Tongue (tissue), 2 donors: ENCODE data around the gene DPP7. TPM values are rescaled to one million over a fixed set of nuclear protein-coding genes. Genes with fewer than 3 reads are reported as not detected.

Source experiments
- DNase-seq: peaks from one replicate; pipeline ENCODE4 v3.0.0-alpha.2; 2015
- total RNA-seq: library from RNA; depleted of rRNA; stranded (reverse); fragments of >200 nt; gene quantifications from one replicate; pipeline ENCODE4 v1.2.3, GENCODE V29; 2014

DPP7 gene
- total RNA-seq, result 22.8 TPM

DNA sequence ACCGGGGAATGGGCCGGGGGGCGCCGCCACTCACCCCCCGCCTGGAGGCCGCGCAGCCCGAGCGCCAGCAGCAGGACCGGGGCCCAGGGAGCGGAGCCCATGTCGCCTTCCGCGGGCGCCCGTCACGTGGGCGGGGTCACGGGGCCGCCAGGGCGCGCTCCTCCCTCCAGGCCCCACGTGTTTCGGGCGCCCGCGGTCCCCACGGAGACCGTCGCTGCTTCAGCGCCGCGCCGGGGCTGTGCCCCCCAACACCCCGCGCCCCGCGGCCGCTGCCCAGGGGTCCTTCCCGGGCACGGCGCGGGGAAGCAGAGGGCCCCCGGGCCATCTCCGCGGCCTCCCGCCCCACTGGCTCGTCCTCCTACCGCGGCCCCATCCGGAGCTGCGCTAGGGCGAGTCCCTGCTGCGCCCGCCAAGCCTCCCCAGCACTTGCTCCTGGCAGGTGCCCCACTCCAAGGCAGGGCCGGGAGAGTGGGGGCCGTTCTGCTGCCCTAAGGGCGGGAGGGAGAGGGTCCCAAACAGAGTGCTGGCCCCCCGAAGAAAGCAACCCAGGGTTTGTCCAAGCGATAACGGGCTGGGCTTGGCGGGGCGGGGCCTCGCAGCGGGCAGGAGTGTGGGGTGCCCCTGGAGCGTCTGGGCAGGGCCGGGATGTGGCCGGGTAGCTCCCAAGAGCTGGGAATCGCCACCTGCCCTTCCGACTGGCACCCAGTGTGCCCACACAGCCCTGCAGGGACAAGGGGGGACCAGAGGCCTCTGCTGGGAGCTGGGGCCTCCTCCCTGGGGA is at the start of gene DPP7:
Gene DPP7 (minus strand): TSS at position 121 of the 781 bp plus-strand sequence. CDS start 20 bp downstream, at position 101.
- peak; percentile 57 for DNase-seq

DNA sequence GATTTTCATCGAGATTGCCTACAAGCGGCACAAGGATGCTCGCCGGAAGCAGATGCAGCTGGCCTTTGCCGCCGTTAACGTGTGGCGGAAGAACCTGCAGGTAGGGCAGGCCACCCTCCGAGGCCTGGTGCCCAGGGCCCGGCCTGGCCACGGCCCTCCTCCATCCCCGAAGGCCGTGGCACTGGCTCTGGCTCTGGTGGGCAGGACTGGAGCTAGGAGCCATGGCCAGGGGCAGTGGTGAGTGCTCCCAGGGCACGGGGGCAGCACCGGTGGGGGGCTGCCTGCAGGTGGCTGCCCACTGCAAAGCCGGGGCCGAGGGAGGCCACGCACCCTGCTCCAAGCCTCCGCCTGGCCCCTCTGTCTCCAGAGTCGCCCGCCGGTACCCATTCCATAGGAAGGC is 49.3 kb upstream of the DPP7 start:
- DNase-seq, result no peak

DNA sequence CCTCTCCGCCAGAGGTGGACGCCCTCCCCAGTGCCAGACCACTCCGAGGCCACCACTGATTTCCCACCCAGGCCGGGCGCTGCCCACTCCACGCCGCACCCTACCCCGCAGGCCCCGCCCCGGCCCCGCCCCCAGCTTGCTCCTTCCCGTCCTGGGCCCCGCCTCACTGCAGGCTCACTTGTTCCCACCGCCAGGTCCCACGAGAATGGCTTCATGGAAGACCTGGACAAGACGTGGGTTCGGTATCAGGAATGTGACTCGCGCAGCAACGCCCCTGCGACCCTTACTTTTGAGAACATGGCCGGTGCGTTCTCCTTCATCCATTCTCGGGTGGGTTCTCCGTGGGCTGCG is 48.8 kb upstream of the DPP7 start:
- no peak for DNase-seq

DNA sequence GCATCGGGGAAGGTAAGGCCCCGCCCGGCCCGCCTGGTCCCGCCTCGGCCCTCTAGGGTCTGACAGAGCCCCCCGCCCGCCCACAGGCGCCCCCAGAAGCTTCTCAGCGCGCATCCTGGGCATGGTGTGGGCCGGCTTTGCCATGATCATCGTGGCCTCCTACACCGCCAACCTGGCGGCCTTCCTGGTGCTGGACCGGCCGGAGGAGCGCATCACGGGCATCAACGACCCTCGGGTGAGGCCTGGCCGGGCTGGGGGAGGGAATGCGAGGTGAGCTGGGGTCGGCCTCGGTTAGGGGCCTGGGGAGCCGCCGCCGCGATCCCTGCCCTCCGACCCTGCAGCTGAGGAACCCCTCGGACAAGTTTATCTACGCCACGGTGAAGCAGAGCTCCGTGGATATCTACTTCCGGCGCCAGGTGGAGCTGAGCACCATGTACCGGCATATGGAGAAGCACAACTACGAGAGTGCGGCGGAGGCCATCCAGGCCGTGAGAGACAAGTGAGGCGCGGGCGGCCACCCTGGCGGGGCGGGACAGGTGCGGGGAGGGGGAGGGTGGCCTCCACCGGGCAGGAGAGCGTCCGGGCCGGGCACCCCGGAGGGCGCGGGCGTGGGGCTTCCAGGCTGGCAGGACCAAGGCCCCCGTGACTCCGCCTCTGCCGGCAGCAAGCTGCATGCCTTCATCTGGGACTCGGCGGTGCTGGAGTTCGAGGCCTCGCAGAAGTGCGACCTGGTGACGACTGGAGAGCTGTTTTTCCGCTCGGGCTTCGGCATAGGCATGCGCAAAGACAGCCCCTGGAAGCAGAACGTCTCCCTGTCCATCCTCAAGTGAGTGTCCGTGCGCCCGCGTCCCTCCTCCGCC is 48.2 kb upstream of the DPP7 start:
- no peak for DNase-seq

DNA sequence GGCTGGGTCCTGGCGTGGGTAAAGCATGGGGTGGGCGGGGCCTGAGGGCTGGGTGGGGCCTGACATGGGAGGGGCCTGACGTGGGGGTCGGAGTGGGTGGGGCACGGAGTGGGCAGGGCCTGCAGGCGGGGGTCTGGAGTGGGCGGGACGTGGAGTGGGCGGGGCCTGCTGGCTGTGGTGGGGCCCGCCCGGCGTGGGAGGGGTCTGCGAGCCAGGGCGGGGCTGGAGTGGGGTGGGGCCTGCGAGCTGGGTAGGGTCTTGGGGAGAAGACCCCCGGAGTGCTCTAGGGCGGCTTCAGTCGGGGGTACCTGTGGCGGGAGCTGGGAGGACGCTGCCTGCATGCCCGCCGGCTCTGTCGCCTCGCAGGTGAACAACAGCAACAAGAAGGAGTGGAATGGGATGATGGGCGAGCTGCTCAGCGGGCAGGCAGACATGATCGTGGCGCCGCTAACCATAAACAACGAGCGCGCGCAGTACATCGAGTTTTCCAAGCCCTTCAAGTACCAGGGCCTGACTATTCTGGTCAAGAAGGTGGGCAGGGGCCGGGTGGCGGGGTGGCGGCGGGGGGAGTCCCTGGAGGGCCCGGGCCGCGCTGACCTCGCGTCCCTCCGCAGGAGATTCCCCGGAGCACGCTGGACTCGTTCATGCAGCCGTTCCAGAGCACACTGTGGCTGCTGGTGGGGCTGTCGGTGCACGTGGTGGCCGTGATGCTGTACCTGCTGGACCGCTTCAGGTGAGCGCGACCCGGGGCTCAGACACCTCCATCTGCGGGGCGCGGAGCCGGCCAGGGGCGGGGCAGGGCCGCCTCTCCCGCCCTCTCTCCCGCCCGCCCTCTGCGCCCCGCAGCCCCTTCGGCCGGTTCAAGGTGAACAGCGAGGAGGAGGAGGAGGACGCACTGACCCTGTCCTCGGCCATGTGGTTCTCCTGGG is 47.3 kb upstream of the DPP7 start:
- DNase-seq, result no peak

DNA sequence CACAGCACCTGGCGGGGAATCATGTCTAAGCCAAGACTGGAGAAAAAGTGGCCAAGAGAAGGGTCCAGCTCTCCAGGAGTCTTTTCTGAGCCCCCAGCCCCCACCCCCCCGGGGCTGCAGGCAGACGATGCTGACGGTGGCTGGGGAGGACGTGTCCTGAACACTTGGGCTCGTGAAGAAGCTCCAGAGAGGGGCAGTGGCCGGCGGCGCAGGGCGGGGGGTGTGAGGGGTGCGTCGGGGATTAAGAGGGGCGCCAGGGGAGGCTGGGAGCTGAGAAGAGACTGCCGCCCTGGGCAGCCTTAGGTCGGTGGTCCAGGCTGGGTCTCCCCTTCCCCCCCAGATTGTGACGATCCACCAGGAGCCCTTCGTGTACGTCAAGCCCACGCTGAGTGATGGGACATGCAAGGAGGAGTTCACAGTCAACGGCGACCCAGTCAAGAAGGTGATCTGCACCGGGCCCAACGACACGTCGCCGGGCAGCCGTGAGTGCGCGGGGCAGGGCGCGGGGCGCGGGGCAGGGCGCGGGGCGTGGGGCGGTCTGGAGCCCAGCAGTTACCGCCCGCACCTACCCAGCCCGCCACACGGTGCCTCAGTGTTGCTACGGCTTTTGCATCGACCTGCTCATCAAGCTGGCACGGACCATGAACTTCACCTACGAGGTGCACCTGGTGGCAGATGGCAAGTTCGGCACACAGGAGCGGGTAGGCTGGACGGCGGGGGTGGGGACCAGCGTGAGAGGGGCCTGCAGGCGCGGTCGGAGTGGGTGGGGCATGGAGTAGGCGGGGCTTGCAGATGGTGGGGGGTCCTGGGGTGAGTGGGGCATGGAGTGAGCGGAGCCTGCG is 46.4 kb upstream of the DPP7 start:
- no peak for DNase-seq

DNA sequence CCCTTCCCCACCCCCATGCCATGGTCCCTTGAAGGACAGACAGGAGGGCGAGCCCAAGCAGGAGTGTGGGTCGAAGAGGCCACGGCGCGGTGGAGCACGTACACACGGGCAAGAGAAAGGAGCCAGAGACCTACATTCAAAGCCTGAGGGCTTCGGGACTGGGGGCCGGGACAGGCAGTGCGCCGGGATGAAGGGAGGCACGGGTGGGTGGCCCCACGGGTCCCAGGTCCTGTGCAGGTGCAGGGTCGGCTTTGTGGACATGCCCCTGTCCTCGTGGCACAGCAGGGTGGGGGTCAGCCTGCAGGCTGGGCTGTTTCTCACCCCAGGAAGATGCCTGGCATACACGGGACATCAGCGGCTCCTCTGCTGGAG is 45.5 kb upstream of the DPP7 start:
- DNase-seq, result no peak

DNA sequence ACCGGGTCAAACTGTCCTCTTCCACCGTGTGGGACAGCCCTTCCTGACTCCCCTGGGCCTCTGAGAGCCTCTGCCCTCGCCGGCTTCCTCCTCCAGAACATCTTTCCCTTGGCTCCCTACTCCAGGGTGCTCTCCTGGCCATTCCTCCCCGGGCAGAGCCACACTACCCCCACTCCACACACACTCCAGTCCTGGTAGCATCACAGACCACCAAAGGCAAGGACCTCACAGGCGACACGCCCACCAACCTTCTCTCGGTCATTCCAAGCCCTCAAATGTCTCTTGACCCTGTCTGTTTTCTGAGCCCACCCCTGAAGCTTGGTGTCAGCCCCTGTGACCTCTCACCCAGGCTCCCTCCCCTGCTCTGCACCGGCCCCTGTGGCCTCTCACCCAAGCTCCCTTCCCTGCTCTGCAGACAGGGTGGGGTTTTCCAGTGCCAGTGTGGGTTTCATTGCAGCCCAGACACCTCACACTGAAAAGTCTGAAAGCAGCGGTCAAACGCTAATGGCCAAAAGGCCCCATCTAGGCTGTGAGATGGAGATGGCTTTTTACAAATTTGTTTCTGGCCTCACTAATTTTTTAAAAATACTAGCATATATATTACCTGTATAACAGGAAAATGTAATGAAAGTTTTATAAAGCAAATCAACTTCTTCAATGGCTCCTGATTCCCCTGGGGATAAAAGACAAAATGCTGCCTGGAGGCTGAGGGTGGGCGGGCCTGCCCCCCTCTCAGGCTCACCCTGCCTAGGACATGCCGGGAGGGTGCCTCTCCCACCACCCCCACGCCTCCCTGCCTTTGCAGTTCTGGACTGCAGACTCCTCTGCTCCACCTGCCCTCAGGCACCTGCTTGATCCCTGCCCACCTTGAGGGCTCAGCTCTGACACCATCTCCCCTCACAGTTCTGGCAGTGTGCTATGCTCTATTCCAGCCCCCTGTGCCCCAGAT is 44.8 kb upstream of the DPP7 start:
- DNase-seq, result no peak

DNA sequence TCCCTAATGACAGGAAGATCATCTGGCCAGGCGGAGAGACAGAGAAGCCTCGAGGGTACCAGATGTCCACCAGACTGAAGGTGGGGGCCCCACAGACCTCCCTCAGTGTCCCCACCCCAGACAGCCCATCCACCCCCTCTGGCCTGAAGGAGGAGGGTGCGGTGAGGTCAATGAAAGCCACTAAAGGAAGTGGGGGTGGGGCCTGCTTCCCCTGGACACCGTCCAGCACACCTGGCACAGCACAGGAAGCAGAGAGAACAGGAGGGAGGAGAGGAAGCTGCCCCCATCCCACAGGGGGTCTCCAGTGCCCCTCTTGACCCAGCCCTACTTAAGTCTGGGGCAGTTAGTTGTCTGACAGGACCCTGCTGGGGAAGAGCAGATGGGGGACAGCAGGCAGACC is 44.1 kb upstream of the DPP7 start:
- no peak for DNase-seq

DNA sequence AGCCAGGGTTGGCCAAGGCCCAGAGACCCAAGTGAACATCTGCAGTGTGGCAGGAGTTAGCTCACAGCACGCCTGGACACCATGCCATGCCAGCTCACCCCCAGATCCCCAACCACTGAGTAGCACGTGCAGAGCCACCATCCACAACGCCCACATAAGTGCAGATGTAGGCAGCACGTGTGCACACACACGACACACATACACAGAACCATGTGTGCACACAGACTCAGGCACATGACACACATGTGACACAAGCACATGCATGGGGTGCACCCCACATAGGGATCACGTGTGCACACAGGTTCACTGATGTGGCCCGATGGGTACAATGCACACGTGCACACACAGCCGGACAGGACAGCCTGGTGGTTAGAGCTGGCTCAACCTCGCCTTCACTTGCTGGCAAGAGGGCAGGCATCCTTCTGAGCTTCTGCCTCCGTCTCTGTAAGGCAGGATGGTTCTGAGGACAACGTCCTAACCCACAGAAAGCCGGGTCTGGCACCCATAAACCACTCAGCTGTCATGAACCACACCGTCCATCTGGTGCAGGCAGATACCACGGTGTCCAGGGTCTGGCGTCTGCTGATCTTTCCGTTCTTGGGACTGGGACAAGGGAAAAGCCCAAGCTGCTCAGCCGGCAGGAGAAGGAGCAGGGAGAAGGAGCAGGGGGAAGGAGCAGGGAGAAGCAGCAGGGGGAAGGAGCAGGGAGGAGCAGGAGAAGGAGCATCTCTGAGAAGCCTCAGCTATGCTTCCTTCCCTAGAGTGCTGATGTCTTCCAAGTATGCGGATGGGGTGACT is 43.3 kb upstream of the DPP7 start:
- DNase-seq, result no peak

DNA sequence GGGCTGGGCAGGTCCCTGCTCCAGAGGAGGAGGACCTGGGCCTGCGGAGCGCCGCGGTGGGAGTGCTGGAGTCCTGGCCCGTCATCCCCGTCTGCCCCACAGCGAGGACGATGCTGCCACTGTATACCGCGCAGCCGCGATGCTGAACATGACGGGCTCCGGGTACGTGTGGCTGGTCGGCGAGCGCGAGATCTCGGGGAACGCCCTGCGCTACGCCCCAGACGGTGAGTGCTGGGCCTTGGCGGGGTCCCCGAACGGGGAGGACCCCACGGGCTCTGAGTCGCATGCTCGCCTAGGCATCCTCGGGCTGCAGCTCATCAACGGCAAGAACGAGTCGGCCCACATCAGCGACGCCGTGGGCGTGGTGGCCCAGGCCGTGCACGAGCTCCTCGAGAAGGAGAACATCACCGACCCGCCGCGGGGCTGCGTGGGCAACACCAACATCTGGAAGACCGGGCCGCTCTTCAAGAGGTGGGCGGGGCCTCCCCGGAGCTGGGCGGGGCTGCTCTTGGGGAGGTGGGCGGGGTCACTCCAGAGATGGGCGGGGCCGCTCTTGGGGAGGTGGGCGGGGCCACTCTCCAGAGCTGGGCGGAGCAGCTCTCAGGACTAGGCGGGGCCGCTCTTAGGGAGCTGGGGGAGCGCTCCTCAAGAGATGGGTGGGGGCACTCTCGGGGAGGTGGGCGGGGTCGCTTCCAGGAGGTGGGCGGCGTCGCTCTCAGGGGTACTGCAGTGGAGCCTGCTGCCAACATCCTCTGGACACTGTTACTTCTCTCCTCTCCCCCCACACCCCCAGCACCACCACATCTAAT is 42.2 kb upstream of the DPP7 start:
- no peak for DNase-seq

DNA sequence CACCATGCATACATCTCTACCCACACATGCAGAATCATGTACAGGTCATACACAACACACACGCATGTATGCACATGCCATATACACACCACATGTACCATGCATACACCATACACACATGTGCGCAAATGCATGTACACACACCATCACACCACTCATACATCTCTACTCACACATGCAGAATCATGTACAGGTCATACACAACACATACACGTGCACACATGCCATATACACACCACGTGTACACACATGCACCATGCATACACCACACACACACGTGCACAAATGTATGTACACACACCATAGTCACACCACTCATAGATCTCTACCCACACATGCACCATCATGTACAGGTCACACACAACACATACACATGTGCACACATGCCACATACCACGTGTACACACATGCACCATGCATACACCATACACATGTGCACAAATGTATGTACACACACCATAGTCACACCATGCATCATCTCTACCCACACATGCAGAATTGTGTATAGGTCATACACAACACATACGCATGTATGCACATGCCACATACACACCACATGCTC is 38.4 kb upstream of the DPP7 start:
- no peak for DNase-seq

DNA sequence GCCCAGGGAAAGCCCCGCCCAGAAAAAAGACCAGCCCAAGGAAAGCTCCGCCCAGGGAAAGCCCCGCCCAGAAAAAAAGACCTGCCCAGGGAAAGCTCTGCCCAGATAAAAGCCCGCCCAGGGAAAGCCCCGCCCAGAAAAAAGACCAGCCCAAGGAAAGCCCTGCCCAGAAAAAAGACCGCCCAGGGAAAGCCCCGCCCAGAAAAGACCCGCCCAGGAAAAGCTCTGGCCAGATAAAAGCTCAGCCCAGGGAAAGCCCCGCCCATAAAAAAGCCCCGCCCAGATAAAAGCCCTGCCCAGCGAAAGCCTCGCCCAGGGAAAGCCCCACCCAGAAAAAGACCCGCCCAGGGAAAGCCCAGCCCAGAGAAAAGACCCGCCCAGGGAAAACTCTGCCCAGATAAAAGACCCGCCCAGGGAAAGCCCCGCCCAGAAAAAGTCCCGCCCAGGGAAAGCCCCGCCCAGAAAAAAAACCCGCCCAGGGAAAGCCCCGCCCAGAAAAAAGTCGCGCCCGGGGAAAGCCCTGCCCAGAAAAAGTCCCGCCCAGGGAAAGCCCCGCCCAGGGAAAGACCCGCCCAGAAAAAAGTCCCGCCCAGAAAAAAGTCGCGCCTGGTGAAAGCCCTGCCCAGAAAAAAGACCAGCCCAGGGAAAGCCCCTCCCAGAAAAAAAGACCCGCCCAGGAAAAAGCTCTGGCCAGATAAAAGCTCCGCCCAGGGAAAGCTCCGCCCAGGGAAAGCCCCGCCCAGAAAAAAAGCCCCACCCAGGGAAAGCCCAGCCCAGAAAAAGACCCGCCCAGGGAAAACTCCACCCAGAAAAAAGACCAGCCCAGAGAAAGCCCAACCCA is 36.3 kb upstream of the DPP7 start:
- DNase-seq, result no peak

DNA sequence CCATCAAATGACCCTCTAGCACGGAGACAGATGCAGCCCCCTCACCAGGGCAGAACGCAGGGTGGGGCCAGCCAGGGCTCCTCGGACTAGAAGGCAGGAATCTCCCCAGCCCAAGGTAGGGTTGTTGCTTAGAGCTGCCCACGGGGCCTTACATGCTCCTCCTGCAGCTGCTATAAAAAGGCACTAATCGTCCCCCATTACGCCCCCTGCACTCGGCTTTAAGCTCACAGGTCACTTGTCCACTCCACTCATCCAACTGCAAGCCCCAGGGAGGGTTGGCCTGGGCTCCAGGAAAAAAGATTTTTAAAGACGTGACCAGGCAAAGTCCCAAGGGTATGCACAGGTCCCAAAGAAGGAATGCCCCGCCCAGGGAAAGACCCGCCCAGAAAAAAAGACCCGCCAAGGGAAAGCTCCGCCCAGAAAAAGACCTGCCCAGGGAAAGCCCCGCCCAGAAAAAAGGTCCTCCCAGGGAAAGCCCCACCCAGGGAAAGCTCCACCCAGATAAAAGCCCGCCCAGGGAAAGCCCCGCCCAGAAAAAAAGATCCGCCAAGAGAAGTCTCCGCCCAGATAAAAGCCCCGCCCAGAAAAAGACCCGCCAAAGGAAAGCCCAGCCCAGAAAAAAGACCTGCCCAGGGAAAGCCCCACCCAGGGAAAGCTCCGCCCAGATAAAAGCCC is 35.5 kb upstream of the DPP7 start:
- no peak for DNase-seq

DNA sequence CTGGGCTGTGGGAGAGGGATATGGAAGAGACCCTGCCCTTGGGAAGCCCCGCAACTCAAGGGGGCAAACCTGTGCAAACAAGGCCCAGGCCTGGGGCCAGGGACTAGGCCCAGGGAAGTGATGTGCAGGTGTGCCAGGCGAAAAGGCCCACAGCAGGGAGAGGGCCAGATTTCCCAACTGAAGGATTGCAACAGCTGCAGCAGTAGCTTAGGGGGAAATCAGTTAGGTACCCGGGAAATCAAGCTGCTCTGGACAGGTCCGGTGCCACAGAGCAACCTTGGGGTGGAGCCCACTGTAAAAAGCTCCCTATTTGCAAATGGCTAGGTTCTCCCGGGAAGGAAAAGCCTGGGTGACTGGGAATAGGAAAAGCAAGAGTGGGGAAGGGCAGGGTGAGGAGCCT is 34.8 kb upstream of the DPP7 start:
- no peak for DNase-seq

DNA sequence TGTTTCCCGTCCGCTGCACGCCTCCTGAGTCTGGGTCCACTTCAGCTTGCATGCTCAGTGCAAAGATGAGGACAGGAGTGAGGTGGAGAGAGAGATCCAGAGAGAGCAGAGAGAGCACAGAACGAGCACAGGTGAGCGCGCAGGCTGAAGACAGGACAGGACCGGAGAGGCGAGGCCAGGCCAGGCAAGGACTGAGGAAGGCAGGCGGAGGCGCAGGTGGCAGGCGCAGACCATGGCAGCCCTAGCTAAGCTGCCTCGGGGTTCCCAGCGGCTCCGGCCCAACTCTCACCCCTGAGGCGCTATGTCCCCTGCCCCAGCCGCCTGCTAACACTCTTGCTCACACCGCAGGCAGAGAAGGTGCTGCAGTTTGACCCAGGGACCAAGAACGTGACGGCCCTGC is 34.1 kb upstream of the DPP7 start:
- DNase-seq, result no peak

DNA sequence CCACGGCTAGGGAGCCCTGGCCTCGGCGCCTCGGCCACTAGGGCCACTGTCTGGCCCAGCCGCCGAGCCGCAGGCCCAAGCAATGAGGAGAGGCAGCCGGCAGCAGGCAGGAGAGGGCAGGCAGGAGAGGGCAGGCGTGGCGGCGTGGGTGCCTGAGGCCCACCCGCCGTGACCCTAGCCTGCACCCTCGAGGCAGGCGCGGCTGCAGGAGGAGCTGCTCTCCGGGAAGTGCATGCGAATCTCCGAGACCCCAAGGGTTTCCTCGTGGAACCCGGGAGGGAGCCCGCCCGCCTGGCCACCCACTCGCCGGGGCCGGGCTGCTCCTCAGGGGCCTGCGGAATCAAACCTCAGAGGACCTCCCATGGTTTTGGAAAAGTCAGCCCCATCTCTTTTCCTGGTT is 33.7 kb upstream of the DPP7 start:
- no peak for DNase-seq
